Measurements from ENCODE around the gene BCAS3.

DNA sequence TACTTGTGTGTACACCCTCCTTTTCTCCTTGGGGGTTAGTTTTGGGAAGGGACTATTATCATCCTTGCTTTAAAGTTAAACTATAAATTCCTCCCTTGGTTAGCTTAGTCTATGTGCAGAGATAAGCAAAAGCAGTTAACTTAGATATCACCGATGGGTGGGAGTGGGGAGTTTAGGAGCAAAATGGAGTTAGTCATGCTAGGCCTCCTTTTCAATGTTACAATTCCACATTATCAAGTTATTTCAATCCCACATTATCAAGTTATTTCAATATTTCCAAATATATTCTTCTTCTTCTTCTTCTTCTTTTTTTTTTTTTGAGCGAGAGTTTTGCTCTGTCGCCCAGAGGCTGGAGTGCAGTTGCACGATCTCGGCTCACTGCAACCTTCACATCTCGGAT lies 1.7 kb upstream of the BCAS3 start:
- TF ChIP-seq, protein P1, sequence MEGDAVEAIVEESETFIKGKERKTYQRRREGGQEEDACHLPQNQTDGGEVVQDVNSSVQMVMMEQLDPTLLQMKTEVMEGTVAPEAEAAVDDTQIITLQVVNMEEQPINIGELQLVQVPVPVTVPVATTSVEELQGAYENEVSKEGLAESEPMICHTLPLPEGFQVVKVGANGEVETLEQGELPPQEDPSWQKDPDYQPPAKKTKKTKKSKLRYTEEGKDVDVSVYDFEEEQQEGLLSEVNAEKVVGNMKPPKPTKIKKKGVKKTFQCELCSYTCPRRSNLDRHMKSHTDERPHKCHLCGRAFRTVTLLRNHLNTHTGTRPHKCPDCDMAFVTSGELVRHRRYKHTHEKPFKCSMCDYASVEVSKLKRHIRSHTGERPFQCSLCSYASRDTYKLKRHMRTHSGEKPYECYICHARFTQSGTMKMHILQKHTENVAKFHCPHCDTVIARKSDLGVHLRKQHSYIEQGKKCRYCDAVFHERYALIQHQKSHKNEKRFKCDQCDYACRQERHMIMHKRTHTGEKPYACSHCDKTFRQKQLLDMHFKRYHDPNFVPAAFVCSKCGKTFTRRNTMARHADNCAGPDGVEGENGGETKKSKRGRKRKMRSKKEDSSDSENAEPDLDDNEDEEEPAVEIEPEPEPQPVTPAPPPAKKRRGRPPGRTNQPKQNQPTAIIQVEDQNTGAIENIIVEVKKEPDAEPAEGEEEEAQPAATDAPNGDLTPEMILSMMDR (IDR thresholded peaks at IDR 0.05), result no peak
- no peak for TF ChIP-seq POLR2A (IDR thresholded peaks at IDR 0.05)

All from body of pancreas (tissue), 4 donors.